Stromal cell of bone marrow (primary cell): ENCODE data around the gene PRR12.

Experiments
- DNase-seq: peaks from one replicate; pipeline ENCODE4 v3.0.0-alpha.2; 2012; ENCODE audit warnings: low read depth

The PRR12 gene

GRCh38 chr19:49590971-49591730, at the start of gene PRR12:
Gene PRR12, plus strand, starts transcription at chr19:49591182. Its CDS starts 473 bp downstream, at chr19:49591655.
- DNase-seq: peak; percentile 53

- DNase-seq: no peak
These were observed 49.1 kb upstream of the PRR12 start for GRCh38 chr19:49541914-49542313.

- DNase-seq: no peak
These were observed 48.5 kb upstream of the PRR12 start for GRCh38 chr19:49542446-49542845.

GRCh38 chr19:49543032-49543431, 48.0 kb upstream of the PRR12 start:
- DNase-seq: no peak

- no peak for DNase-seq
These were observed 46.8 kb upstream of the PRR12 start for GRCh38 chr19:49544154-49544553.

DNA sequence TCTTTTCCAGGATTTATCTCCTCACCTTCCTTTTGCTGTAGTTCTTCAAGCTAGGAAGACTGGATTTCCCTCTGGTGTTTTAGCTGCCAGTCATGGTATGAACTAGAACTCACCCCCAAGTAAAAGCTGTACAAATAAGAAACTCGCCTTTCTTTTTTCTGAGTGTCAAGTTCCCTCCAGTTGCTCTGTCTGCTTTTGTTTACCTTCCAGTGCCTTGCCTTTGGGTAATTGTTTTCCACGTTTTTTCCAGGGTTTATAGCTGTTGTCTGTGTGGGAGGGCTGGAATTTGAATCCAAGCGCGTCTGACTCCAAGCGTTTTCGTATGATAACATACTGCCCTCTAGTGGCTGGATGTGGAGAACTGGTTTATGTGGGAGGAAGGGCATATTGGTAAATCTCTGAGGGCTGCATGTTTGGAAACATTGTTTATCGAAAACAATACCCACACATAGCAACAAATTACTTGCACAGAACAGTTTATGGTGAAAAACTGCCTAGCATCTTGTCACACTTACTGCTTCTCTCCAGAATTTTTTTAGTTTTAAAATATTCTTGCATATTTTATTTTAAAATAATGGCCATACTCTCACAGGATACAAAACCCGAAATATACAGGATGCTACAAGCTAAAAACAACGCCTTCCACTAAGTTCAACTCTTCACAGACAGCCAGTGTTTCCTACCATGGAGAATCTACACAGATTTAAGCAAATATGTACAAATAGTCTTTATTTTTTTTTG, 44.0 kb upstream of the PRR12 start:
- peak; percentile 85 for DNase-seq

DNA sequence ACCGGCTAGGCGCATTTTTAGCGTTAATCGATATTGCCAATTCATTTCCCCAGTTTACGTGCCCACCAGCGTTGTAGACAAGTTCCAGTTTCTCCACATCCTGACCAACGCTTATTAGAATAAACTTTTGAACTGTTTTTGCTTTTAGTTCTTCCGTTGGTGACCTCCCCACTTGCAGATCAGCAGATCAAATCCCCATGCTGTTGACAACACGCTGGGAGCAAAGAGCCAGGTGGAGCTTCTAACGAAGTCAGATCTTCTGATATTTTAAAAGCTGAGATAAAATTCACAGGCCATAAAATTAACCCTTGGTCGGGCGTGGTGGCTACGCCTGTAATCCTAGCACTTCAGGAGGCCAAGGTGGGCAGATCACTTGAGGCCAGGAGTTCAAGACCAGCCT, 41.9 kb upstream of the PRR12 start:
- no peak for DNase-seq

DNA sequence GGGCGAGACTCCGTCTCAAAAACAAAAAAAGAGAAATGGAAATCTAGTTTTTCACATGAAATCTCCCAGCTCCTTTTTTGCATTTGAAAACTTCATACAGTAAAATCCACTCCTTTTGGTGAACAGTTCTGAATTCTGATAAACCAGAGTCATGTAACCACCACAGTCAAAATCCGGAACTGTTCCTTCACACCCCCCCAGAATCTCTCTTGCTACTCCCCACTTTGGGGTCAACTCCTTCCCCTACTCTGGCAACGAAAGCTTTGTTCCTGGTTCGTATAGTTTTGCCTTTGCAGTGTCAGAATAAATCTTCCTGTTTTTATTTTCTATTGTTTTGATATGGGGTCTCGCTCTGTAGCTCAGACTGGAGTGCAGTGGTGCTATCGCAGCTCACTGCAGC, 39.5 kb upstream of the PRR12 start:
- DNase-seq: no peak

DNA sequence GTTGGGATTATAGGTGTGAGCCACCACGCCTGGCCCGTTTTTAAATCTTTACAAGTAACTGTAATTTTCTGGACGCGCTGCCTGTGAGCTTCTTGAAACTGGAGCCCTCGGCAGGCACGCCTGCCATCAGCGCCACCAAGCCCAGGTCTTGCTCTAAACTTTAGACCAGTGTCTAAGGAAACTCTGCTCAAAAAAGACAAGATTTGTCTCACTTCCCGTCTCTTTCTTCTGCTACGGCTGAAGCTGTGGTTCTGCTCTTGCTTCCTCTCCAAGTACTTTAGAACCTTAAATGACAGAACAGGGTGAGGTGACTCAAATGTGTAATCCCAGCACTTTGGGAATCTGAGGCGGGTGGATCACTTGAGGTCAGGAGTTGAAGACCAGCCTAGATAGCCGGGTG, 38.2 kb upstream of the PRR12 start:
- no peak for DNase-seq

DNA sequence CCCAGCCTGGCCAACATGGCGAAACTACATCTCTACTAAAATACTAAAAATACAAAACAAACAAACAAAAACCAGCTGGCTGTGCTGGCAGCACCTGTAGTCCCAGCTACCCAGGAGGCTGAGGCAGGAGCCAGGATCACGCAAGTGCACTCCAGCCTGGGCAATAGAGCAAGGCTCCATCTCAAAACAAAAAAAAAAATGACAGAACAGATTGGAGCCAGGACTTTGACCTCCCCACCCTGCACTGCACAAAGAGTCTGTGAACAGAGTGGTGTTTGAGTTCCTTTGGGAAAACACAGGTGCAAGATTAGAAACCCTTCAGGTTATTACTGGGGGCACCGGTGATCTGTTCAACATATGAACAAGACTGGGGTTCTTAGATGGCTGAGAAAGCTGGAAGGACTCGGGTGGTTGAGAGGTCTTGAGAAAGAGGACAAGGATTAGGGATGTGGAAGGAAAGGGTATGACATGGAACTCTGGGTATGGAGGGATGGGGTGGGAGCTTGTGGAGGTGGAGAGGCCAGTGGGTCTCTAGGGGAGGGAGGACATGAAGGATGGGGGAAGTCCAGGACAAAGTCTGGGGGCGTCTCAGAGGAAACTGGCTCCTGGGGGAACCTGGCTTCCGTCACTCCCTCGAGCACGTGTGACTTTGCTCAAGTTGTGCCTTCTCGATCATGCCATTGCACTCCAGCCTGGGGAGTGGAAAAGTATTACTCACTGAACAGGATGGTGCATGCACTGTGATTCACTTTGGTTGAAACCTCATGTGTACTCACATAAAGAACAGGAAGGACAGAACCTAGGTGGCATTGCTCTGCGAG, 37.3 kb upstream of the PRR12 start:
- peak; percentile 60 for DNase-seq

DNA sequence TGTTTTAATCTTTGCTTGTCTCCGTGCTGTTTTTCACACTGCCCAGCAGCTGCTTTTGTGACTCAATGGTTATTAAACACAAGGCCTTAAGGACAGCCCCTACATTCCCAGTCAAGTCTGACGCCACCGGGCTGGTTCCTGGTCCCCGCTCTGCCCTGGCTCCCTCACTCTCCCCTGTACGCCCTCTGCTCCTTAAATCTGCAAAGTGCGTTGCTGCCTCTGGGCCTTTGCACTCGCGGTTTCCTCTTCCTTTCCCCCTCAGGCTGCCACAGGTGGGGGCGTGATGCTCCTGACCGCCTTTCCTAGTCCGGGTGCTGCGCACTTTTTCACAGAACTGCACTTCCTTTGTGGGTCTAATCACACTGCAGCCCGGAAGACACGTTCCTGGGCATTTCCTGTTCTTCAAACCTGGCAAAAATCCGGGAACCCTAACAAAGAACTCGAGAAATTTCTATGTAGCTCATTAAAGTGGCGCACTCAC, 36.2 kb upstream of the PRR12 start:
- no peak for DNase-seq

GRCh38 chr19:49555600-49556411, 35.2 kb upstream of the PRR12 start:
- no peak for DNase-seq

DNA sequence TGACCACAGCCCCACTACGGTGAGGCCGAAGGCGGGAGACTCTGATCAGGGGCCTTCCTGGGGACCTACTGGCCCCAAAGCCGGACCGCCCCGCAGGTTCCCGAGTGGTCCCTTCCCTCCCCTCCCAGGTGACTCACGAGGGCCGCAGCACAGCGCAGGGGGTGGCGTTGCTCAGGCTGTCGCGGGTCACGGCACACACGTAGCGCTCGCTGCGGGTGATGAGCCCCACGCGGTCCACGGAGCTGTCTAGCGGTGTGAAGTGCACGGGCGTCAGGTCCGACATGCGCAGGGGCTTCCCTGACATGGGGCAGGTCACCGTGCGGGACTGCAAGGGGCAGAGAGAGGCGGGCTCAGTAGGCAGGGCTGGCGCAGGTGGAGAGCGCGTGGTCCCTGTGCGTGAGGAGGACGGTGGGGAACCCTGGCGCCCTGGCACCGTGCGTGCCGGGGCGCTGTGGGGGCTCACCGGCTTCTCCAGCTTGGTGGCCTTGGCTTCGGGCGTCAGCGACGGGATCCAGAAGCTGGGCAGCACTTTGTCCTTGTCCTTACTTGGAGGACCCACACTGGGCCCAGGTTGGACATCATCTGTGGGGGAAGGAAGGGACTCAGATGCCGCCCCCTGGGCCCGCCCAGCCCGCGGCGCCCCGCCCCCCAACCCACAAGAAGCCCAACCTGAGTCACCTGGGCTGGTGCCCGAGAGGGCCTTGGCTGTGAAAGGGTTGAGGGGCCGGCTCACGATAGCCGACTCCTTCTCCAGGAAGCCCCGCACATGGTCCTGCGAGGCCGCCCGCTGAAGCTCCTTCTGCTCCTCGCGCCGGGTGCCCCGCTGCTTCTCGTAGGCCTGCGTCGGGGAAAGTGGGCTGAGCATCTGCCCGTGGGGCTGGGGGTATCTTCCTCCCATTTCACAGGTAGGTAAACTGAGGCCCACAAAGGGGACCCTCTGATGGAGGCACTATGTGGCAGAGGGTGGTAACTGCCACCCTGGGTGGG, 34.3 kb upstream of the PRR12 start:
- DNase-seq: no peak

DNA sequence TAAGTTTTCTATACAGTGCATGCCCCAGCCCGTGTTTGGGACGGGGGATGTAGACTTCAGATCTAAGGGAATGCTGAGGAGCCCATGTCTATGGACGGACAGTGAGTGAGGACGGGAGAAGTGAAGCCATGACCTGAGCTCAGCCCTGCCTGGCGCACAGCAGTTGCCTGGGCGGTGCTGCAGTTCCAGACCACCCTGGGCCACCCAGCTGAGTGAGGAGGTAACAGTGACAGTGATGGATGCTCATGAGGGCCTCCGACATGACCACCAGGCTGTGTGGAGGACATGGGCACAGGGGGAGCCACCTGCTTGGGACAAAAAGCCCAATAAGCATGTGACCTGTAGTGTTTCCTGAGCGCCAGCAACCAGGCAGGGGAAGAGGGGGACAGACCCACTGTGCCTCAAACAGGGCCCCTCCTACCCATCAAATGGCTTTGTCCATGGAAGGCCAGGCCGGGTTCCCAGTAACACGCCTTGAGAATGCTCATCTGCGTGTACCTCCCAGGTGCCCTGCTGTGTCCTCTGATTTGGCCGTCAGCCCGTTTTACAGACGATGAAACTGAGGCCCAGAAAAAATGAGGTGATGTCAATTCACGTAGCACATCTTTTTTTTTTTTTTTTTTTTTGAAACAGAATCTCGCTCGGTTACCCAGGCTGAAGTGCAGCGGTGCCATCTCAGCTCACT, 33.2 kb upstream of the PRR12 start:
- no peak for DNase-seq

DNA sequence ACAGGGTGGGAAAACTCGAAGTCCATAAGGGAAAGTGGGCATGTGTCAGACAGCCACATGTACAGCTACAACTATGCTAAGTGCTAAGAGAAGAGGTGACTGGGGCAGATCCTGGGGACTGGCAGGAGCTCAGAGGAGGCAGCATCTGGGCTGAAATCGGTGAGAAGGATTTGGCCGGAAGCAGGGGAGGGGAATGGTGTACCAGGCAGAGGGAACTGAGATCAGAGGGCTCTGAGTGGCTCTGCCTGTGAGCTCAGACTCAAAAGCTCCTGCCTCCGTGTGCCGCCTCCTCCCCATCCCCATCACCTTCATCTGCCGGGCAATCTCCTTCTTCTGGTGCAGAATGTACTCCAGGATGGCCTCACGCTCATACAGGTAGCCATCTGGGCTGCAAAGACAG, 32.4 kb upstream of the PRR12 start:
- DNase-seq: no peak

DNA sequence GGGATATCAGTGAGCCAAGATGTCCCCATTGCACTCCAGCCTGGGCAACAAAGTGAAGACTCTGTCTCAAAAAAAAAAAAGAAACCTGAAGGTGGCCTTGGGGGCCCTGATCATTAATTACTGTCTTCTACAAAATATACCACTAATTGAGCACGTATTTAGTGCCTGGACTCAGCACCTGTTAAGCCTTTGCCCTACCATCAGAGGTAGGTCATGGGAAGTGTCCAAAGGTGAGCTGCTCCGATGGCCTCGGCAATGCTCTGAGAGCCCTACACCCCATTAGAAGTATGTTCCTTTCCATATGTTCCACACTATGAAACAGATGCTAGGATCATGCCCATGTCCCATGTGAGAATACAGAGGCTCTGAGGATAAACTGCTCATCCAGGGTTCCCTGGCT, 31.5 kb upstream of the PRR12 start:
- DNase-seq: no peak

DNA sequence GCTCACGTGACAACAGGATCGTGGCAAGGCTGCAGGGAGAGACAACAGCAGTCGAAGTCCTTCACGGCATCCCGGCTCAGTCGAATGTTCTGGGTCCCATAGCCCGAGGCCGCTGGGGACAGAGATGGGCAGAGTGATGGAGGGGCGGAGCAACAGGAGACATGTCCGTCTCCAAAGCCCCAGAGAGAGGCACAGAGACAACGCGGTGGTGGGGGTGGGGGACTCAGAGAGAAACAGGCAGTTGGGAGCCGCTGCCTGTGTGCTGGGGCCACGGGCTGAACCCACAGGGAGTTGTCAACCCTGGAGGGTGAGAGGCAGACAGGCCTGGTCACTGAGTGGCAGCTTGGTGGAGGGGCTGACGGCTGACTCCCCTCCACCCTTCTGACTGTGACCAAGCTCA, 31.1 kb upstream of the PRR12 start:
- no peak for DNase-seq

DNA sequence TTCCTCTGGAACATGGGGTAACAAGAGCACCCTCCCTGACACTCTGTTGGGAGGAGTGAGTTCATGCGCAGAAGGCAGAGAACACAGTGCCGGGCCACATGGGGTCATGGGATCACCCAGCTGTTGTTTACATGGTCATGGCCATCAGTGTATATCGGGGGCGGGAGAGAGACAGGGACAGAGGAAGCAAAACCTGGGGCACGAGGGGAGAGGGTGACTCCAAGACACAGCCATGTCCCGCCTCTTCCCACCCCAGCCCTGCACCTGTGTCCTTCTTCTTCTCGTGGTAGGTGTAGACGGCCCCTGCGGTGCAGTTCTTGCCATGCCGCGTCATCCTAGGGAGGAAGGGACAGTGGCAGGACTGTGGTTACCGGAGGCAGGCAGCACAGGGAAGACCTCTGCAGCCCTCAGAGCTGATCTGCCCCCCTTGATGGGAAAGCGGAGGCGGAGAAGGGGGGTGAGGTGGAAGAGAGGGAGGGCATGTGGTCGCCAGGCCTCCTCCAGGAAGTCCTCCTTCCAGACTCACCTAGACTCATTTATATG, 30.6 kb upstream of the PRR12 start:
- DNase-seq: no peak

DNA sequence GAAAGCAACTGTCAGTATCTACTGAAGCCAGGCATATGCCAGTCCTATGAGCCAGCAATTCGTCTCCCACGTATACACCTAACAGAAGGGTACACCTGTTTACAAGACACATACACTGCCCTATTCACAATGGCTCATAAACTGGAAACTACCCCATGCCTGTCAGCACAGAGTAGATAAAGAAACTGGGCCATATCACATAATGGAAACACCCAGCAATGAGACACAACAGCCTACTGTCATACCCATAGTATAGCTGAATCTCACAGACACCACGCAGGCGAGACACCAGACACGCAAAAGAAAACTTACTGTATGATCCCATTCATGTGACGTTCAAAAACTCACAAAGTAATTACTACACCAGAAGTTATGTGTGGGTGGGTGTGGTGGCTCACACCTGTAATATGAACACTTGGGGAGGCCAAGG, 26.4 kb upstream of the PRR12 start:
- no peak for DNase-seq

- DNase-seq: no peak
These were observed 25.7 kb upstream of the PRR12 start for GRCh38 chr19:49565261-49565660.
